Left ventricle myocardium inferior (tissue), 1 donor: ENCODE data around the gene MAN1C1. TPM values are rescaled to one million over a fixed set of nuclear protein-coding genes. Genes with fewer than 3 reads are reported as not detected.
A peak's percentile ranks its signal among the peaks of the same experiment; 100 is the strongest.

Experiments used
- DNase-seq: peaks from one replicate; pipeline ENCODE4 v3.0.0-alpha.2; 2020
- H3K27ac ChIP-seq: fragments of 200-600 bp; replicated peaks from 2 replicates; pipeline ENCODE4 v1.8.0; 2021
- H3K27me3 ChIP-seq: fragments of 200-600 bp; 2 replicates; pipeline ENCODE4 v1.8.0; 2021; ENCODE audit warnings: low read depth
- H3K36me3 ChIP-seq: fragments of 200-600 bp; 2 replicates; pipeline ENCODE4 v1.8.0; 2021
- H3K4me1 ChIP-seq: fragments of 200-600 bp; 2 replicates; pipeline ENCODE4 v1.8.0; 2021
- H3K4me3 ChIP-seq: fragments of 200-600 bp; 2 replicates; pipeline ENCODE4 v1.8.0; 2021; ENCODE audit warnings: mild to moderate bottlenecking, moderate library complexity
- H3K9me3 ChIP-seq: fragments of 200-600 bp; replicated peaks from 2 replicates; pipeline ENCODE4 v1.8.0; 2021
- intact Hi-C: fragments of 100-400 bp; cut with micrococcal nuclease; formaldehyde crosslinking; loops from one replicate; pipeline ENCODE4 v1.11.0; 2022
- total RNA-seq: library from RNA; stranded (reverse); fragmentation: NEBNext Ultra II Directional; extraction: Animal tissue kit (Norgen Biotek cat#: 25700); gene quantifications from one replicate; pipeline ENCODE4 v1.2.1, GENCODE V29; 2021
- TF ChIP-seq, protein P1 (sequence below): fragments of 200-600 bp; IDR thresholded peaks from 2 replicates; pipeline ENCODE4 v1.8.0; 2021; ENCODE audit warnings: antibody characterized with exemption, mild to moderate bottlenecking, borderline replicate concordance
- donor health status: DM: no; HTN: yes; CAD: no; lungs with severe emphysema.

Gene MAN1C1
- total RNA-seq, 1 donor from 2014 or later = 18.0 TPM

DNA sequence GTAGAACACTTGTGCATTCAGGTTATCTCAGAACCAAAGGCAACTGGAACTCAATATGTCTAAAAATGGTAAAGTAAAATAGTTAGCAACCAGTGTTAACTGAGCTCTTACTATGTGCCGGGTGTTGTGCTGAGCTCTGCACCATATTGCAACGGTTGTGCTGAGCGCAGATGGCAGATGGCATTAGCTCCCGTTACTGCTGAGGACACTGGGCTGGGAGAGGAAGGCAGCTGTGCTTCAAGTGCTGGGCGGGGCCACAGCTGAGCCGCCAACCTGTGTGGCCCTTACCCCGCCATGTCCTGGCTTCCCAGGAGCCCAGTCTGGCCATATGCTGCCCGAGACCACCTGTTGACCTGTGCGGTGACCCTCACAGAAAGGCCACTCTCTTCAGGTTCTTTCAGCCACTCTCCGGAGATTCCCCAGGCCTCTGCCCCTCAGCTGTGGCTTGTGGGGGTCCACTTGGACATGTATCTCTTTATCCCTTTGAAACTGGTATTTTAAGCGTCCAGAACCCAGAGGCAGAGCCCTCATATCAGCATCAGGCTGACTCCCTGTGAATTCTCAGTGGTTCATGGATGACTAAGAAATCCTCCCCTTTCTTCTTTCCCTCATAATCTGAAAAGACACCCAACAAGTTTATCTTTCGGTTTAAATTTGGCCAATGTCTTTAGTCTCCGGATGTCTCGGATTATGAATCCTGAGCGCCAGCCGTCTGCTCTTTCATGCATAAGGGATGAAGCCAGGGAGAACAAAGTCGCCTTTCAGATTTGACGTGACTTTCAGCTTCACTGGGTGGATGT, 46.8 kb upstream of the MAN1C1 start:
- no peak overlapping the region for H3K4me3 ChIP-seq
- no peaks in the 10 kb centered on the region for H3K36me3 ChIP-seq
- H3K9me3 ChIP-seq = no peaks in the 10 kb centered on the region
- H3K4me1 ChIP-seq = peaks cover 60% of the 10 kb centered on the region
- intact Hi-C loops = no loop called here
- TF ChIP-seq, protein P1, sequence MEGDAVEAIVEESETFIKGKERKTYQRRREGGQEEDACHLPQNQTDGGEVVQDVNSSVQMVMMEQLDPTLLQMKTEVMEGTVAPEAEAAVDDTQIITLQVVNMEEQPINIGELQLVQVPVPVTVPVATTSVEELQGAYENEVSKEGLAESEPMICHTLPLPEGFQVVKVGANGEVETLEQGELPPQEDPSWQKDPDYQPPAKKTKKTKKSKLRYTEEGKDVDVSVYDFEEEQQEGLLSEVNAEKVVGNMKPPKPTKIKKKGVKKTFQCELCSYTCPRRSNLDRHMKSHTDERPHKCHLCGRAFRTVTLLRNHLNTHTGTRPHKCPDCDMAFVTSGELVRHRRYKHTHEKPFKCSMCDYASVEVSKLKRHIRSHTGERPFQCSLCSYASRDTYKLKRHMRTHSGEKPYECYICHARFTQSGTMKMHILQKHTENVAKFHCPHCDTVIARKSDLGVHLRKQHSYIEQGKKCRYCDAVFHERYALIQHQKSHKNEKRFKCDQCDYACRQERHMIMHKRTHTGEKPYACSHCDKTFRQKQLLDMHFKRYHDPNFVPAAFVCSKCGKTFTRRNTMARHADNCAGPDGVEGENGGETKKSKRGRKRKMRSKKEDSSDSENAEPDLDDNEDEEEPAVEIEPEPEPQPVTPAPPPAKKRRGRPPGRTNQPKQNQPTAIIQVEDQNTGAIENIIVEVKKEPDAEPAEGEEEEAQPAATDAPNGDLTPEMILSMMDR = no peak
- H3K27ac ChIP-seq = peak overlapping the region; percentile 12
- H3K27me3 ChIP-seq = peaks cover 5% of the 10 kb centered on the region
- DNase-seq = no peak

DNA sequence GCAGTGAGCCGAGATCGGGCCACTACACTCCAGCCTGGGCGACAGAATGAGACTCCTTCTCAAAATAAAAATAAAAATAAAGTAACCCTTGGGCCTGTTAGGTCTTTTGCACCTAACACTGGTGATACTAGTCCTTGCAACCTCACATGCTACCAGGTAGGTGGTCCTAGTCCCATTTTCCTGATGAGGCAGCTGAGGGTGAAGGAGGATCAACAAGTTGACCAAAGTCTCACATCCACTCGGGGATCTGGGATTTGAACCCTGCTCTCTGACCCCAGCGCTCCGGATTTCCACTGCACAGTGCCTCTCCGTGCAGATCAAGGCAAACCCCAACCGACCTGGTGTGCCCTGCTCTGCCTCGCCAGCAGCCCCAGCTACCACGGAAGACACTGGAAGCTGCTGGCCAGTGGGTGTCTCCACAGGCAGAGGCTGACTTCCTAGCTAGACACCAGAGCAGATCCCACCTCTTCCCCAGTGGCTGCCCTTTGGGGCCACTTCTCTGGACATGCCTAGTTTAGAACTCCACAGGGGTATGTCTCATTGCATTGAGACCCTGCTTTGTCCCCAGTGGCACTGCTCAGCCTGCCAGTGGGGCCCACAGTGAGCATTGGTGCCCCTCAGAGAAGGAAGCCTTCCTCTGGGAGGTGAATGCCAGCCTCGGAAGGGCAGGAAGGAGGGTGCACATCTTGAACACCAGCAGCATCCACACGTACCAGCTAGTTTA, 45.6 kb upstream of the MAN1C1 start:
- Histone ChIP-seq H3K27me3 (peaks cover 5% of the 10 kb centered on the region), H3K4me1 (peaks cover 62% of the 10 kb centered on the region), H3K27ac (no peak overlapping the region), H3K4me3 (no peak overlapping the region), H3K36me3 (no peaks in the 10 kb centered on the region), H3K9me3 (no peaks in the 10 kb centered on the region)
- TF ChIP-seq, protein P1 = no peak
- intact Hi-C loops = no loop called here
- no peak for DNase-seq

DNA sequence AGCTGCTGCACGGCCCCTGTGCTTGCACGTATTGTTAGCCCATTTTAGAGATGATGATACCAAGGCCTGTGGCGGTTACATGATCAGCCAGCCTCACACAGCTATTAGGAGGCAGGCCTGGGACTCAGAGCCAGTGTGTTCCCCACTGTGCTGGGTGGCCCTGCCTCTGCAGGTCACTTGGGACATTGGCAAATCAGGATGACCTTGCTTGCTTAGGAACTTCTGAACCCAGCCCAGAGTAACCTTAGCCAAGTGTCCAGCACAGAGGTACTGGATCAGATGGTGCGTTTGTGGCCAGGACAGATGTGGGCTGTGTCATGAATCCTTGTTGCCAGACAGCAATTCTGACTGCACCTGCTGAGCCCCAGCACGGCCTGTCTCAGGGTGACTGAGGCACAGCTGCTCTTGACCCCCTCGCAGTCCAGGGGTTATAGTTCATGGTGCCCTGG, 45.0 kb upstream of the MAN1C1 start:
- intact Hi-C loops = no loop called here
- DNase-seq = no peak

DNA sequence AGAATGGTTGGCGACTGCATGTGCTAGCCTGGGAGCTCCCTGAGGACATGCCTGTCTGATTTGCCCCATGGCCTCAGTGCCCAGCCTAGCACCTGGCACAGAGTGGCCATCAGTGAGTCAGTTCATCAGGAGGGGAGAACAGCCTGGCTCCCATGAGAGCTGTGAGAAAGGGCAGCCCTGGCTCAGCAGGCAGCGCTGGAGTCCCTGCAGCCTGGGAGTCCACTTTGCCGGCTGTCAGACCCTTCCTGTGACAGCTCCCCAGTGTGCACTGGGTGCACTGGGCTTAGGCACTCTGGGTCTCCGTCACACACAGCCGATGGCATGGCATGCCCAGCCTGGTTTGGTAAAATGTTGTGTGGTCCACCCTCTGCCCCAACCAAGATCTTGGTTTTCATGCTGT, 44.5 kb upstream of the MAN1C1 start:
- Histone ChIP-seq H3K4me3 (no peak overlapping the region), H3K27ac (no peak overlapping the region), H3K36me3 (no peaks in the 10 kb centered on the region), H3K4me1 (peaks cover 51% of the 10 kb centered on the region), H3K9me3 (no peaks in the 10 kb centered on the region), H3K27me3 (peaks cover 5% of the 10 kb centered on the region)
- TF ChIP-seq, protein P1 = no peak
- intact Hi-C loops = no loop called here
- no peak for DNase-seq

More for the DNA sequence above, 45.0 kb upstream of the MAN1C1 start:
- no peak overlapping the region for H3K4me3 ChIP-seq
- no peaks in the 10 kb centered on the region for H3K36me3 ChIP-seq
- no peak overlapping the region for H3K27ac ChIP-seq
- H3K27me3 ChIP-seq = peaks cover 5% of the 10 kb centered on the region
- H3K4me1 ChIP-seq = peaks cover 56% of the 10 kb centered on the region
- H3K9me3 ChIP-seq = no peaks in the 10 kb centered on the region
- TF ChIP-seq, protein P1 = no peak

DNA sequence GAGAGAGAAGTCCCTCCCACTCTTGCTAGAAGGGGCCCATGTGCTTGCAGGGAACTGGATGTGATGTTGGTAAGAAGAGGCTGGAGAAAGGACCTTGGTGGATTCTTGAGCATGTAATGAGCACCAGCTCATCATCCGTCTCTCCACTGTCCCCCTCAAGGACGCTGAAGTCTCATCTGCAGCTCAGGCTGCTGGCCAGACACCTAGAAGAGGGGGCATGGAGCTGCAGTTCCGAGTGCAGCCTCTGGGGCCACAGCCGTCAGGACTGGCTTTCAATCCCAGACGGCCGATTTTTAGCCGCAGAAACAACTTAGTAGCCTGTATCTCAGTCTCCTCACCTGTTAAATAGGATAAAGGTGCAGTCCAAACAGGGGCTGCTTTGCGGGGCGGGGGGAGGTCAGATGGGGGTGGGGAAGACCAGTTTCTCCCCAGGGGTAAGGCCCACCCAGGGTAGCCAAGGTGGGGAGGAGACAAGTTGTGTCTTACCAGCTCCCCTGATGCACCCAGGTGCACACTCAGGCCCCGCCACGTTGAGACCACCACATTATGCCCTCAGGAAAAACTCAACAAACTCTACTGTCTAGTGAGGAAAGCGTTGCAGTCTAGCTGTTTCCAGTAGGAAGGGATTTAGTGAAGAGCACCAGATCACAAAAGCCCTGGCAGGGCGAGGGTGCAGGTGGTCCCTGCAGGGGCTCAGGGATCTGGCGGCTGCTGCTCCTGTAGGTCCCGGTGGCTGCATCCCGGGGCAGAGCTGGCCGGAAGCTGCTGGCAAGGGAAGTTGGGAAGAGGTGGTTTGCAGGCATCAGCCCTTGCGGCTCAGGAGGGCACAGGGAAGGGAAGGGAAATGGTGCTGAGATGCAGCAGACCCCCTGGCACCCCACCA, 43.6 kb upstream of the MAN1C1 start:
- intact Hi-C loops = no loop called here
- Histone ChIP-seq H3K4me1 (peaks cover 42% of the 10 kb centered on the region), H3K9me3 (no peaks in the 10 kb centered on the region), H3K4me3 (no peak overlapping the region), H3K27me3 (peaks cover 5% of the 10 kb centered on the region), H3K36me3 (no peaks in the 10 kb centered on the region), H3K27ac (no peak overlapping the region)
- TF ChIP-seq, protein P1 = peak; percentile 74
- no peak for DNase-seq
